ENCODE results near the gene RBM22. TPM values are rescaled to one million over a fixed set of nuclear protein-coding genes. Genes with fewer than 3 reads are reported as not detected.

The RBM22 gene
- total and polyA plus RNA-seq, 2 of the 8 experiments (the other 6 are each of a cell fraction or from before 2014, with no cell fraction given), result 20.8 to 33.9 TPM

- no peak for TF ChIP-seq CTCF (IDR thresholded peaks at IDR 0.05; ENCODE audit: control extremely low read depth in 1 of 3, insufficient read depth in 1 of 3, low read depth in 1 of 3, low read length in 3 of 3)
- no peak for TF ChIP-seq ZNF274 (IDR thresholded peaks at IDR 0.05; ENCODE audit: borderline replicate concordance, extremely low read depth, low read length)
- no peak for TF ChIP-seq YY1 (IDR thresholded peaks at IDR 0.05; ENCODE audit: low read depth, low read length)
- no peak for TF ChIP-seq CBX5 (IDR thresholded peaks at IDR 0.05; ENCODE audit: low read depth, low read length)
- no peak for TF ChIP-seq EP300 (IDR thresholded peaks at IDR 0.05; ENCODE audit: borderline replicate concordance in 1 of 2, low read depth in 2 of 2, low read length in 2 of 2)
- no peak for TF ChIP-seq GTF2F1 (IDR thresholded peaks at IDR 0.05; ENCODE audit: borderline replicate concordance, low read depth, low read length)
- no peak for TF ChIP-seq HDAC6 (IDR thresholded peaks at IDR 0.05; ENCODE audit: low read depth, low read length)
- TF ChIP-seq CHD1 (IDR thresholded peaks at IDR 0.05; ENCODE audit: low read depth, low read length), result no peak
- no peak for TF ChIP-seq KDM4A (IDR thresholded peaks at IDR 0.05; ENCODE audit: low read depth, low read length, severe bottlenecking)
- TF ChIP-seq TCF12 (IDR thresholded peaks at IDR 0.05; ENCODE audit: low read depth, low read length), result no peak
Observed at GRCh38 chr5:150655221-150655620, 45.6 kb downstream of the RBM22 start (continued).

Data from H1 (cell line).